Measurements from ENCODE around the gene ZNF592. TPM values are rescaled to one million over a fixed set of nuclear protein-coding genes. Genes with fewer than 3 reads are reported as not detected.

The ZNF592 gene
- total and polyA plus RNA-seq, 4 donors, result 8.8 to 29.6 (median 16.2) TPM

DNA sequence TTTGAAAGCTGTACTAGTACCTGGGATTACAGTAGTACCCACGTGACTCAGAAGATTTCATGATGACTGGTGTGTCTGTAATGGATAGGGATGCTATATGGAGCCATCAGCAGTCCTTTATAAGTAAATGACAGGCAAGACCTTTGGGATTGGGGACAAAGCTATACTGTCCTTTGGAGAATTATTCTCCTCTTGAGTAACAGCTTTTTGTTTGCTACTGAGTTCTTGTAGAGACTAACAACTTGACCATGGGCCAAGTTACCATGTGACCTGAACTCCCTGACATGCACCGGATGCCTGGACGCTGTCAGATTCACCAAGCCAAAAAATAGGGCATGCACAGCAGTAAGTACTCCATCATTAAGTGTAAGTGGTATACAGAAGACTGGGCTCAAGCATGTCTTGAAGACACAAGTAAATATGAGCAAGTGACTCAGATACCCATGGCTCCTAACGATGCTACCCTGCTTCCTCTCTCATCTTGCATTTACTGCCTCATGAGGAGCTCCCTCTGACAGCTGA is 45.4 kb upstream of the ZNF592 start:
- TF ChIP-seq CTCF (IDR thresholded peaks at IDR 0.05; ENCODE audit: control extremely low read depth, extremely low read depth), result no peak
- Histone ChIP-seq H3K36me3 (ENCODE audit: control insufficient read depth in 4 of 4, insufficient read depth in 4 of 4, low read length in 4 of 4) (peaks cover 0 to 3% (median 0%) of the 10 kb centered on the region in 4 donors), H3K4me3 (no peak overlapping the region), H3K27ac (ENCODE audit: low read depth in 1 of 2, low read length in 1 of 2) (peak overlapping the region in 1 of 2 donors; percentile 6), H3K27me3 (ENCODE audit: control insufficient read depth in 3 of 3, insufficient read depth in 3 of 3, low read length in 2 of 3) (no peaks in the 10 kb centered on the region), H3K9me3 (ENCODE audit: control insufficient read depth in 4 of 4, insufficient read depth in 3 of 4, low read length in 3 of 4) (no peaks in the 10 kb centered on the region), H3K4me1 (ENCODE audit: control insufficient read depth in 5 of 5, insufficient read depth in 5 of 5, low read length in 5 of 5) (peaks cover 0 to 19% (median 9%) of the 10 kb centered on the region in 5 donors), H3K9ac (ENCODE audit: insufficient read depth in 1 of 2, low read length in 2 of 2) (no peak overlapping the region)
- 21 to 36% methylated on average over 4 of the region's 4 CpGs for WGBS, 2 donors
- DNase-seq, result peak; percentile 66 to 93 (median 80)
- no peak for ATAC-seq (ENCODE audit: insufficient read depth, low FRiP score)

DNA sequence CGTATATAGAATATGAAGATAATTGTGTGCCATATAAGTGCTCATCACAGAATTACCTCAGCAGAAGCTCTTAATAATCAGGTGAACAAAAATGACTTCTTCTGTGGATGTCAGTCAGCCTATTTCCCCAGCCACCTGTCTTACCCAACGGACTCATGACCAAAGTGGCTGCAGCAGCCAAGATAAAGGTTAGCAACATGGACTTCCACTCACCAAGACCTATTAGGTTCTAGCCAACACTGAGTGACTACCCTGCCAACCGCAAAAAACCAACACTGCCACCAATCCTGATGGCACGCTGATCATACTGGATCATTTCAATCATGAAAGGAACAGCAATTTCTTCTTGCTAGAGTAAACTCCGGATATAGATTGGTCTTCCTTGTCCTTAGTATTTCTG is 44.6 kb upstream of the ZNF592 start:
- WGBS, 2 donors, result 92 to 98% methylated on average over 5 of the region's 5 CpGs
- ATAC-seq (ENCODE audit: insufficient read depth, low FRiP score), result no peak
- H3K4me1 ChIP-seq (ENCODE audit: control insufficient read depth in 5 of 5, insufficient read depth in 5 of 5, low read length in 5 of 5), result peaks cover 0 to 19% (median 9%) of the 10 kb centered on the region in 5 donors
- no peak overlapping the region for H3K27ac ChIP-seq (ENCODE audit: low read depth in 1 of 2, low read length in 1 of 2)
- H3K9me3 ChIP-seq (ENCODE audit: control insufficient read depth in 4 of 4, insufficient read depth in 3 of 4, low read length in 3 of 4), result no peaks in the 10 kb centered on the region
- H3K9ac ChIP-seq (ENCODE audit: insufficient read depth in 1 of 2, low read length in 2 of 2), result no peak overlapping the region
- H3K27me3 ChIP-seq (ENCODE audit: control insufficient read depth in 3 of 3, insufficient read depth in 3 of 3, low read length in 2 of 3), result no peaks in the 10 kb centered on the region
- TF ChIP-seq CTCF (IDR thresholded peaks at IDR 0.05; ENCODE audit: control extremely low read depth, extremely low read depth), result no peak
- peaks cover 0 to 4% (median 0%) of the 10 kb centered on the region in 4 donors for H3K36me3 ChIP-seq (ENCODE audit: control insufficient read depth in 4 of 4, insufficient read depth in 4 of 4, low read length in 4 of 4)
- no peak overlapping the region for H3K4me3 ChIP-seq
- no peak for DNase-seq

DNA sequence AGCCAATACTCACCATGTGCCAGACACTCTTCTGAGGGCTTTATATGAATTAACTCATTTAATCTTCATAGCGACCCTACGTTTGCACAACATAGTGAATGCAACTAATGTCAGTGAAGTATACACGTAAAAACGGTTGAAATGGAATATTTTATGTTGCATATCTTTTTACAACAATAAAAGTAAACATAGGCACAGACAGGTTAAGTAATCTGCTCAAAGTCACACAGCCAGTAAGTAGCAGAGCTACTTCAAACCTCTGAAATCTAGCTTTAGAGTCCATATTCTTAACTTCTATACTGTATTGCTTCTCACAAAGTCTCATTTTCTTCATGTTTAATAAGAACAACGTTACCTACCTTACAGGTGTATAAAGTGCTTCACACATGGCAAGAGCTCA is 34.0 kb upstream of the ZNF592 start:
- H3K4me3 ChIP-seq, result no peak overlapping the region
- no peak for ATAC-seq (ENCODE audit: insufficient read depth, low FRiP score)
- H3K4me1 ChIP-seq (ENCODE audit: control insufficient read depth in 5 of 5, insufficient read depth in 5 of 5, low read length in 5 of 5), result peaks cover 0 to 20% (median 8%) of the 10 kb centered on the region in 5 donors
- H3K36me3 ChIP-seq (ENCODE audit: control insufficient read depth in 4 of 4, insufficient read depth in 4 of 4, low read length in 4 of 4), result peaks cover 0 to 8% (median 5%) of the 10 kb centered on the region in 4 donors
- 69 to 85% methylated on average over 5 of the region's 5 CpGs for WGBS, 2 donors
- peak overlapping the region in 1 of 2 donors; percentile 28 for H3K9ac ChIP-seq (ENCODE audit: insufficient read depth in 1 of 2, low read length in 2 of 2)
- DNase-seq, result no peak
- no peaks in the 10 kb centered on the region for H3K9me3 ChIP-seq (ENCODE audit: control insufficient read depth in 4 of 4, insufficient read depth in 3 of 4, low read length in 3 of 4)
- no peak overlapping the region for H3K27ac ChIP-seq (ENCODE audit: low read depth in 1 of 2, low read length in 1 of 2)
- no peaks in the 10 kb centered on the region for H3K27me3 ChIP-seq (ENCODE audit: control insufficient read depth in 3 of 3, insufficient read depth in 3 of 3, low read length in 2 of 3)
- TF ChIP-seq CTCF (IDR thresholded peaks at IDR 0.05; ENCODE audit: control extremely low read depth, extremely low read depth), result no peak

GRCh38 chr15:84714821-84715220 is 33.6 kb upstream of the ZNF592 start:
- no peak overlapping the region for H3K4me3 ChIP-seq
- peak overlapping the region; percentile 57 to 84 for H3K9ac ChIP-seq (ENCODE audit: insufficient read depth in 1 of 2, low read length in 2 of 2)
- no peaks in the 10 kb centered on the region for H3K27me3 ChIP-seq (ENCODE audit: control insufficient read depth in 3 of 3, insufficient read depth in 3 of 3, low read length in 2 of 3)
- H3K36me3 ChIP-seq (ENCODE audit: control insufficient read depth in 4 of 4, insufficient read depth in 4 of 4, low read length in 4 of 4), result peaks cover 0 to 7% (median 4%) of the 10 kb centered on the region in 4 donors
- DNase-seq, result no peak
- TF ChIP-seq CTCF (IDR thresholded peaks at IDR 0.05; ENCODE audit: control extremely low read depth, extremely low read depth), result no peak
- H3K4me1 ChIP-seq (ENCODE audit: control insufficient read depth in 5 of 5, insufficient read depth in 5 of 5, low read length in 5 of 5), result peaks cover 0 to 20% (median 8%) of the 10 kb centered on the region in 5 donors
- H3K9me3 ChIP-seq (ENCODE audit: control insufficient read depth in 4 of 4, insufficient read depth in 3 of 4, low read length in 3 of 4), result no peaks in the 10 kb centered on the region
- ATAC-seq (ENCODE audit: insufficient read depth, low FRiP score), result no peak
- peak overlapping the region in 1 of 2 donors; percentile 88 for H3K27ac ChIP-seq (ENCODE audit: low read depth in 1 of 2, low read length in 1 of 2)
- WGBS, 2 donors, result 50 to 54% methylated on average over 3 of the region's 3 CpGs

All from lung (tissue), 12 donors.